HepG2 (cell line): Measurements from ENCODE around the gene LIMCH1. TPM values are rescaled to one million over a fixed set of nuclear protein-coding genes. Genes with fewer than 3 reads are reported as not detected.

Experiments
- ATAC-seq: fragments of 200-7000 bp; cut with Tn5 transposase; 3 replicates; pipeline ENCODE4 v1.9.1; 2020; ENCODE audit warnings: mild to moderate bottlenecking, moderate library complexity
- BruUV-seq: library from RNA; stranded (reverse); fragments of 400-500 nt; replicated peaks from 2 replicates; lab custom pipeline; 2021; lab: Mats Ljungman, UMichigan
- CTCF ChIA-PET: fragments of 300-600 bp; formaldehyde crosslinking; extraction: SDS; loops from one replicate; lab custom pipeline; 2021; ENCODE audit warnings: low total read pairs, inconsistent platforms, low intra/inter-chr PET ratio; lab: Yijun Ruan, JAX
- POLR2A ChIA-PET: fragments of 350-600 bp; sonication (Branson Sonifier 250); formaldehyde crosslinking; loops from one replicate; lab custom pipeline; 2020; ENCODE audit warnings: antibody characterized with exemption, inconsistent platforms; lab: Yijun Ruan, JAX
- DNase-seq: peaks from one replicate; pipeline ENCODE4 v3.0.0-alpha.2; 2015; ENCODE audit warnings: low spot score
- FAIRE-seq: peaks from 3 replicates; lab custom pipeline; 2011; peaks lifted over from hg19 to GRCh38; lab: Jason Lieb, UNC
- H2AFZ ChIP-seq: one replicate; pipeline ENCODE4 v1.6.1; 2011; ENCODE audit warnings: low read length, inconsistent platforms
- H3K27ac ChIP-seq: fragments of 300-600 bp; 3 replicates; pipeline ENCODE4 v1.8.0; 2011; ENCODE audit warnings: mixed run types, mild to moderate bottlenecking, mixed read lengths, low read length, inconsistent platforms; ENCODE audit not compliant: insufficient read depth; ENCODE audit errors: extremely low read length
- H3K27me3 ChIP-seq, 2 experiments: fragments of 200-600 bp in 1 of 2; 2 replicates in 1 of 2; 3 replicates in 1 of 2; pipeline versions ENCODE4 v1.6.0 to v1.8.0; 2011; ENCODE audit warnings: low read length in 2 of 2, mild to moderate bottlenecking in 2 of 2, moderate library complexity in 2 of 2, inconsistent platforms in 1 of 2; ENCODE audit not compliant: insufficient read depth in 2 of 2, control insufficient read depth in 1 of 2
- H3K36me3 ChIP-seq, 2 experiments: fragments of 200-600 bp in 1 of 2; replicated peaks in 1 of 2; 2 replicates in 1 of 2; 3 replicates in 1 of 2; pipeline versions ENCODE4 v1.5.1 to v1.8.0; 2011; ENCODE audit warnings: low read length in 2 of 2, inconsistent platforms in 1 of 2; ENCODE audit not compliant: insufficient read depth in 2 of 2, control insufficient read depth in 1 of 2
- H3K4me1 ChIP-seq: 2 replicates; pipeline ENCODE4 v1.5.1; 2012; ENCODE audit warnings: low read length, inconsistent platforms; ENCODE audit not compliant: insufficient read depth
- H3K4me2 ChIP-seq: 2 replicates; pipeline ENCODE4 v1.6.0; 2011; ENCODE audit warnings: low read depth, low read length, inconsistent platforms
- H3K4me3 ChIP-seq, 3 experiments: fragments of 200-600 bp in 1 of 3; sonication (generic), shearing (Covaris generic) in 1 of 3; replicated peaks in 1 of 3; 2 replicates each; pipeline ENCODE4 v1.5.1; 2011 to 2016; ENCODE audit warnings: low read length in 3 of 3, inconsistent platforms in 2 of 3, low read depth in 2 of 3, mild to moderate bottlenecking in 2 of 3, control low read depth in 1 of 3, mixed read lengths in 1 of 3; ENCODE audit not compliant: insufficient read depth in 1 of 3
- H3K79me2 ChIP-seq: one replicate; pipeline ENCODE4 v1.6.1; 2011; ENCODE audit warnings: low read length, inconsistent platforms; ENCODE audit not compliant: insufficient read depth
- H3K9ac ChIP-seq: 2 replicates; pipeline ENCODE4 v1.6.0; 2011; ENCODE audit warnings: mild to moderate bottlenecking, low read depth, low read length, inconsistent platforms; ENCODE audit not compliant: insufficient read depth
- H3K9me3 ChIP-seq: 2 replicates; pipeline ENCODE4 v1.5.1; 2012; ENCODE audit warnings: mild to moderate bottlenecking, low read length
- H4K20me1 ChIP-seq: 2 replicates; pipeline ENCODE4 v1.6.0; 2011; ENCODE audit warnings: inconsistent platforms, mild to moderate bottlenecking, low read length, moderate library complexity; ENCODE audit not compliant: insufficient read depth
- CREB3 ChIP-seq: sonication (generic); formaldehyde crosslinking; IDR thresholded peaks from 2 replicates; pipeline ENCODE4 v1.5.0; 2020; ENCODE audit warnings: missing genetic modification reagents
- MED8 ChIP-seq: sonication (generic); formaldehyde crosslinking; IDR thresholded peaks from 2 replicates; pipeline ENCODE4 v1.8.1; 2023; ENCODE audit warnings: mild to moderate bottlenecking, missing genetic modification reagents; ENCODE audit not compliant: insufficient replicate concordance
- SNAPC4 ChIP-seq: sonication (generic); formaldehyde crosslinking; IDR thresholded peaks from 2 replicates; pipeline ENCODE4 v1.4.0; 2020; ENCODE audit warnings: mild to moderate bottlenecking, missing genetic modification reagents
- SRF ChIP-seq: IDR thresholded peaks from 2 replicates; pipeline ENCODE4 v1.6.1; 2011; ENCODE audit warnings: mild to moderate bottlenecking, low read depth, low read length, moderate library complexity
- TFDP2 ChIP-seq: sonication (generic); formaldehyde crosslinking; IDR thresholded peaks from 2 replicates; pipeline ENCODE4 v1.4.0; 2020; ENCODE audit warnings: missing genetic modification reagents
- ZNF264 ChIP-seq: sonication (generic); formaldehyde crosslinking; IDR thresholded peaks from 2 replicates; pipeline ENCODE4 v1.4.0; 2020; ENCODE audit warnings: missing genetic modification reagents
- WGBS: methylation state at CpG from one replicate; pipeline ENCODE4 v1.1.6; 2017; ENCODE audit warnings: low lambda C conversion rate; 5-methylcytosine and 5-hydroxymethylcytosine counted together
- in situ Hi-C: cut with HindIII; loops from 2 replicates; pipeline ENCODE4 v1.10.0; 2017; ENCODE audit warnings: low pct_unique_long_range_greater_than_20kb; ENCODE audit not compliant: extremely low pct_ligation_motif_present
- intact Hi-C: fragments of 100-400 bp; cut with micrococcal nuclease; formaldehyde crosslinking; loops from one replicate; pipeline ENCODE4 v1.10.0; 2022; ENCODE audit not compliant: unreplicated experiment
- polyA plus RNA-seq, 8 experiments: library from polyadenylated mRNA; depleted of rRNA in 3 of 8; stranded (reverse) in 7 of 8; unstranded in 1 of 8; fragments of >200 nt; fragmentation: Illumina TruSeq in 4 of 8; extraction: Trizol in 4 of 8; gene quantifications; 2 replicates each; pipeline versions ENCODE4 v1.2.1 to v1.2.3, GENCODE V29; 2011 to 2016; ENCODE audit warnings: low read depth in 4 of 8, missing spikeins in 1 of 8, mixed read lengths in 1 of 8; ENCODE audit not compliant: insufficient read depth in 1 of 8
- total RNA-seq, 5 experiments: library from RNA; depleted of rRNA; stranded (reverse); fragments of >200 nt; fragmentation: Illumina TruSeq; extraction: Trizol; gene quantifications; 2 replicates each; pipeline ENCODE4 v1.2.3, GENCODE V29; 2016; ENCODE audit warnings: low read depth in 1 of 5

LIMCH1 gene
- total and polyA plus RNA-seq, 2 of the 13 experiments (the other 11 are each of a cell fraction or from before 2014, with no cell fraction given), result 0.04 TPM; not detected in 1

GRCh38 chr4:41610474-41610873, 72.5 kb downstream of the LIMCH1 start:
- no peak overlapping the region for H3K4me3 ChIP-seq
- intact Hi-C loops, result no loop called here
- no peaks in the 10 kb centered on the region for H3K4me1 ChIP-seq
- no peak overlapping the region for H3K9ac ChIP-seq
- no peak for ATAC-seq
- no peak overlapping the region for H3K27ac ChIP-seq
- H3K79me2 ChIP-seq, result no peaks in the 10 kb centered on the region
- no peak for FAIRE-seq
- ChIA-PET CTCF (no interaction called here), POLR2A (no interaction called here)
- H3K4me2 ChIP-seq, result no peak overlapping the region
- no peak for DNase-seq
- BruUV-seq, result no TSS peak
- no peak overlapping the region for H2AFZ ChIP-seq
- H4K20me1 ChIP-seq, result no peaks in the 10 kb centered on the region
- in situ Hi-C loops, result no loop called here
- TF ChIP-seq CREB3, result no peak
- TF ChIP-seq TFDP2 (CRISPR knock-in tag), result no peak
- TF ChIP-seq SRF, result no peak
- TF ChIP-seq SNAPC4 (CRISPR knock-in tag), result no peak
- TF ChIP-seq ZNF264 (CRISPR knock-in tag), result no peak
- no peak for TF ChIP-seq MED8 (CRISPR knock-in tag)
- H3K9me3 ChIP-seq, result no peaks in the 10 kb centered on the region
- H3K27me3 ChIP-seq, result 0 out of 5 replicates have a peak, but pooled peaks cover 0 to 3% of the 10 kb centered on the region in 2 experiments
- WGBS, result 0% methylated on average over 3 of the region's 3 CpGs
- no peaks in the 10 kb centered on the region for H3K36me3 ChIP-seq
